HuH-7.5 (cell line): ENCODE results near the gene CBARP.
A peak's percentile ranks its signal among the peaks of the same experiment; 100 is the strongest.

Experiments used
- DNase-seq: peaks from one replicate; pipeline ENCODE4 v3.0.0; 2011; ENCODE audit warnings: low spot score

Gene CBARP

DNA sequence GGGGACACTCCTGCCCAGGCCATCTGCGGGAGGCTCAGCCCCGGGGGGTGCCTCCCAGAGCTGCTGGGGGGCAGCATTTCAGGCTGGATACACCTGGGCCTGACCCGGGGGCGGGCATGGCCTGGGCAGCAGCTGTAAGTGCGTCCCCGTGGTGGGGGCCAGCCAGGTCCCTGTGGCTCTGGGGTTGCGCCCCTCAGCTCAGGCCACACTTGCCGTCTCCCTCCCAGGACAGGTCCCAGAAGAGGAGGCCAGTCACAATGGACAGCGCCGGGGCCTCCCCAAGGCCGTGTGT, 11.6 kb downstream of the CBARP start:
- no peak for DNase-seq

DNA sequence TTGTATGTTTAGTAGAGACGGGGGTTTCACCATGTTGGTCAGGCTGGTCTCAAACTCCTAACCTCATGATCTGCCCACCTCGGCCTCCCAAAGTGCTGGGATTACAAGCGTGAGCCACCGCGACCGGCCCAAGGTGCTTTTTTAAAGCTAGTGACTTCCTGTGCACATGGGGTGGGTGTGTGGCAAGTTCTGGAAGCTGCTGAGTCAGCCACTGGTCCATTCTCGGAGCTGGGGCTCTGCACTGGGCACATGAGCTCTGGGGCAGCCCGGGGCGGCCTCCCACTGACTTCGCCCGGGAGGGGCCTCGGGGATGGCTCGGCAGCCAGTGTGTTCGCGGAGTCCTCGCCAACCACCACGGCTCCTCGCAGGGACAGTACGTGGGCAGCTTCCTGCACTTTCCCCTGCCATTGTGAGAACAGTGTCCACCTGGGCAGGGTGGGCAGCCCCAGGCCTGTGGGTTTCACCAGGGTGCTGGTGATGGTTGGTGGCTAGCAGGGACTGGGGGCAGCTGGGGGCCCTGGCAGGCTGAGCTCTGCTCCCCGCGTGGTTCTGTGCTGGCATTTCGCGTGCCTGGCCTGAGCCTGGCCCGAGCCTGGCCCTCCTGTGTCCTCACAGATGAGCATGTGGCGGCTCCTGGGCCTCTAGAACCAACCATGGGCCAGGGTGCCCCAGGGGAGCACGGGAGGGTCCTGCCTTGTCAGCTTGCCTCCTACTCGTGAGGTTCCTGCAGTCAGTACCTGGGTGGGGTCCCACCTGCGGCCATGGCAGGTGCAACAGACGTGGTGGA, 12.2 kb downstream of the CBARP start:
- no peak for DNase-seq

DNA sequence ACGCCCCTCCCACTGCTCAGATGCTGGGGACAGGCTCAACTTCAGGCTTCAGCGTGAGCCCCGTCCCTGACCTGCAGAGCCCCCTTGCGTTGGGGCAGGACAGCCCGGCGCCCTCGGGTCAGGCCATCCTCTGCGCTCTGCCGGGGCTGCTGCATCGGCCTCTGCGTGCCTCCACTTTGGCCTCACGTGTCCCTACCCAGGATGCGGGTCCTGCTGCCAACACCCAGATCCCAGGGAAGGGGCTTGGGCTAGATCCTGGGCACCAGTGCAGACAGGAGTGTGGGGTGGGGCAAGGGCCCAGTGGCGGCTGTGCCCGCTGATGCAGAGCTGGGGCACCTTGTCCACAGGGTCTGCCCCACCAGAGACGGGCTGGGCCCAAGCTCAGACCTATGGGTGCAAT, 13.0 kb downstream of the CBARP start:
- no peak for DNase-seq

DNA sequence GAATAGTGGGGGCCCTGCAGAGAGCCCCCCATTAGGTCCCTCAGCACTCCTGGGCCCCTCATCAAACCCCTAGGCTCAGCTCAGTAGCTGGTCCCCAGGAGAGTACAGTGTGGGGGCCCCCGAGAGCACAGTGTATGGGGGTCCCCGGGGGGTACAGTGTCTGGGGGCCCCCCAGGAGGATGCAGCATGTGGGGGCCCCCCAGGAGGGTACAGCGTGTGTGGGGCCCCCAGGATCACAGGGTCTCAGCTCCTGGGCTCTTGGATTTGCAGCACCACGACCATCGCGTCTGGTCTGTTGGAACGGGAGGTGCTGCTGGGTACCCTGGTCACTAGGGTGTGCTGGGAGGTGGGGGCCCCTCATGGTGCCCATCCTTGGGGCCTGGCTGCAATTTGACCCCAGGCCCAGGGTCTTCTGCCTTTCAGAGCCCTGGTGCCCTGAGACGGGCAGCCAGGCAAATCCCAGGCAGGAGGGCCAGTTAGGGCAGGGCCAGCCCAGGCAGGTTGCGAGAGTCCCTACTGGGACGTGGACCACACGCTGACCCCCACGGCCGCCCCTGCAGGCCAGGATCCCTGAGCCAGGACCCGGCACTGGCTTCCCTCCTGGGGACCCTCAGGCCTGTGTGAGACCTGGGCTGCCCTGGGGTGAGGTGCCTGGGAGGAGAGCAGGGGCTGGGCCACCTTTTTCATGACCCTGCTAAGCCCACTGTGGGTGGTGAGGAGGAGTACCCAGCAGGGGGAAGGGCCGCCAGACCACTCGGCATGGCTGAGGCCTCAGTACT, 13.6 kb downstream of the CBARP start:
- DNase-seq, result no peak

DNA sequence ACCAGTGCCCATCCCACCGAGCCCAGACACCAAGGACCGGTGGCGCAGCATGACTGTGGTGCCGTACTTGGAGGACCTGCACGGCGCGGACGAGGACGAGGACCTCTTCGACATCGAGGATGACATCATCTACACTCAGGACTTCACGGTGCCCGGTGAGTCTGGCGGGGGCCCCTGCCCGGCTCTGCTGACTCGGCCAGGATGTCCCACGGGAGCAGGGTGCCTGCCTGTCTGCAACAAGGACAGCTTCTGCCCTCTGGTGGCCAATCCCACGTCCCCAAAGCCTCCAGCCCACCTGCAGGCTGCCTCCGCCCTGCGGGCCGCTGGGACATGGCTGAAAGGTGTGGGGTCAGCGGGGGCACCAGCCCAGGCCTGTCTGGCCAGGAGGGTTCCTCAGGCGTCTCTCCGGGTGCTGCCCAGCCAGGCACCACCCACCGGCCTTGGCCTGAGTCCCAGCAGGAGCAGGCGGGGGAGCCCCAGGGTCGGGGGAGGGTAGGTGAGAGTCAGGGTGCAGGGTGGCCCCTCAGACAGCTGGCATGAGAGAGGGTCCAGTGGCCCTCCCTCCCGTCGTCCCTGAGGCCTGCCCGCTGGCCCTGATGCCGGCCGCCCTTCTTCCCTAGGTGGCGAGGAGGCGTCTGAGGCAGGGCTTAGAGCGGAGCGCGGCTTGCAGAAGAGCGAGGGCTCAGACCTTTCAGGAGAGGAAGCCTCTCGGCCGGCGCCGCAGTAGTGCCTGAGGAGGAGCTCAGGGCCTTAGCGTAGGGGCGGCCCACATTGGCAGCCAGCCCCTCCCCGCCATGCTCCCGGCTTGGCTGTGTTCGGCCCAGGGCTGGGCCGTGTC, 14.6 kb downstream of the CBARP start:
- peak; percentile 97 for DNase-seq

DNA sequence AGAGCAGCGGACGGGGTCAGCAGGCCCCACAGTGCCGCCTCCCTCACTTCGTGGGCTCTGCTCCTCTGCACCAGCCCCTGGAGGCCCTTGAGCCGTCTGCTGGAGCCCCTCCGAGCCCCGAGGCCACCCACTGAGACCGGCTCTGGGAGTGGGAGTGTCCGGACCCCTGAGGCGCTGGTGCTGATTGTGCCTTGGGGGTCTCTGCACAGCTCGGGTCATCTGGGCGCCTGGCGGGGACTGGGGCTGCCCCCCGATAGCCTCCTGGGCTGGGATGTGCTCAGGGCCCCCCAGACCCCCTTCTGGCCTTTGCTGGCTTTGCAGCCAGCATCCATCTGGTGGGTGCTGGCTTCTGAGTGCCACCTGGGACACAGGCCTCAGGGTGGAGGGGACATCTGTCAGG, 15.4 kb downstream of the CBARP start:
- no peak for DNase-seq

DNA sequence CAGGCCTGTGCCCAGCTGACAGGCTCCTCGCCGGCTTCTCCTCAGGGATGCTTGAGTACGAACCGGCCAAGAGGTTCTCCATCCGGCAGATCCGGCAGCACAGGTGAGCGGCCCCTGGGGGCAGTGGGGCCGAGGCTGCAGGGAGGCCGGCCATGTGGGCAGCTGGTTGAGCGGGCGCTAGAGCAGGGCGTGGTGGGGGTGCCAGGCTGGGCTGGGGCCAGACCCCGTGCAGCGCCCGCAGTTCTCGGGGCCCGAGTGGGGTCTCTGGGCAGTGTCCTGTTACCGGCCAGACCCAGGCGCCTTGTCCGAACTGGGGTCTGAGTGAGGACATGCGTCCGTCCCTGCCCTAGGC, 15.9 kb downstream of the CBARP start:
- no peak for DNase-seq

DNA sequence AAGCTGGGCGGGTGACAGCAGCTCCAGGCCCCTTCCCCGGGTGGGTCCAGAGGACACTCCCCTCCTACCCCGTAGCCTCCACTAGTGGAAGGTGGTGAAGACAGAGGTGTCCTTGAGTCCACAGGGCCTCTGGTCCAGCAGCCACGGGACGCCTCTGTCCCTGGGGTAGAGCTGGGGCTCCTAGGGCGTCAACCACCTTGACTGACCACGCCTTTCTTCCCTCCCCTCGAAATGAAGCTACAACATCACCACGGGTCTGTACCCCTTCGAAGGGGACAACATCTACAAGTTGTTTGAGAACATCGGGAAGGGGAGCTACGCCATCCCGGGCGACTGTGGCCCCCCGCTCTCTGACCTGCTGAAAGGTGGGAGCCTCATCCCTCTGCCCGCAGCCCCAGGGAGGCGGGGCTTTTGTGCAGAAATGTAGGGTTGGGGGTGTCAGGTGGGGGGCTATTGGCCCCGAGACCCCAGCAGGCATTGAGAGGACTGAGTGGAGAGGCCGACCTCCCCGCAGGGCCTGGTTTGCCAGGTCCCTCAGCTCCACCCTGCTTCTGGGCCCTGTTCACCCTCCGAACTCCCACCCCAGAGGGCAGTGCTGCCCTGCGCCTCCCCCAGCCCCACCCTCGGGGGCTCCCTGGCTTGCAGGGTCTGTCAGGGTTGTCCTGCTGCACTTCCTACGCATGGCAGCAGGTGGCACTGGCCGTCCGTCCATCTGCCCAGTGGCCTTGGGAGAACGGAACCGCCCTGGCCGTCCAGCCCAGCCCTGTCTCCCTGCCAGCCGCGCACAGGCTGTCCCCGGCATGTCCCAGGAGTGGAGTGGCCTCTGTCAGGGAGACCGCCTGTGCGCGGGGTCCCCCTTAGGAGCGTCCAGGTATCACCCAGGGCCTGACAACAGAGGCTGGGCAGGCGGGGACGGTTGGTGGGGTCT, 16.6 kb downstream of the CBARP start:
- peak; percentile 88 for DNase-seq

DNA sequence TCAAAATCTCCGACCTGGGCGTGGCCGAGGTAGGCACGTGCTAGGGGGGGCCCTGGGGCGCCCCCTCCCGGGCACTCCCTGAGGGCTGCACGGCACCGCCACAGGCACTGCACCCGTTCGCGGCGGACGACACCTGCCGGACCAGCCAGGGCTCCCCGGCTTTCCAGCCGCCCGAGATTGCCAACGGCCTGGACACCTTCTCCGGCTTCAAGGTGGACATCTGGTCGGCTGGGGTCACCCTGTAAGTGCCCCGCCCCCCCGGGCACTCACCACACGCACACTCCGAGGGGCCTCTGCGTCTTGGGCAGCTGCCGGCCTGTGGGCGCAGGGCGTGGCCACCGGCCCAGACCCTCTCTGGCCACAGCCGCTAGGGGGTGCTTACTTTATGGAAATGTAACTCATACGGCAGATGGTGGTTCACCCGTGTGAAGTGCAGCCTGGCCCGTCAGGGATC, 17.3 kb downstream of the CBARP start:
- DNase-seq, result no peak

DNA sequence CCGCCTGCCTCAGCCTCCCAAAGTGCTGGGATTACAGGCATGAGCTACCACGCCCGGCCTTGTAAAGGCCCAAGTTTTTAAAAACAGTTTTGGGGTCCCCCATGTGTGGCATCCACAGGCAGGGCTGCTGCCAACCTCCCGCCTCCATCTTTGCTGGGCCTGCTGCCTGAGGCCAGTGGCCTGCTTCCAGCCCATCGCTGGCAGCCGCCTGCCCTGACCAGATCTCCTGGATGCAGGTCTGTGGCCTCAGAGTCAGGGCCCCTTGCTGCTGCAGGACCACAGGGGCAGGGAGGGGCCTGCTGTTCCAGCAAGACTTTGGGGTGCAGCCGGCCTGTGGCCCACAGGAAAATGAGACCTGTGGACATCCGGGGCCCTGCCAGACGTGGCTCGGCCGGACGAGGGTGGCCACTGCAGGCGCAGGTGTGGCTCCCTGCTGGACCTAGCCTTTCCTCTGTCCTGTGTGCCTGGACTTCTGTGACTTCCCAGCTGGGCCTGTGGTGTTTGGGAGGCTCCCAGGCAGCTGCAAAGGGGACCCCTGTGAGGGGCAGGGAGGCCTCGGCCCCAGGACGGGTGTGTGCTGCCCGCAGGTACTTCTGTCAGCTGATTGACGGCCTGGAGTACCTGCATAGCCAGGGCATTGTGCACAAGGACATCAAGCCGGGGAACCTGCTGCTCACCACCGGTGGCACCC, 17.9 kb downstream of the CBARP start:
- no peak for DNase-seq

DNA sequence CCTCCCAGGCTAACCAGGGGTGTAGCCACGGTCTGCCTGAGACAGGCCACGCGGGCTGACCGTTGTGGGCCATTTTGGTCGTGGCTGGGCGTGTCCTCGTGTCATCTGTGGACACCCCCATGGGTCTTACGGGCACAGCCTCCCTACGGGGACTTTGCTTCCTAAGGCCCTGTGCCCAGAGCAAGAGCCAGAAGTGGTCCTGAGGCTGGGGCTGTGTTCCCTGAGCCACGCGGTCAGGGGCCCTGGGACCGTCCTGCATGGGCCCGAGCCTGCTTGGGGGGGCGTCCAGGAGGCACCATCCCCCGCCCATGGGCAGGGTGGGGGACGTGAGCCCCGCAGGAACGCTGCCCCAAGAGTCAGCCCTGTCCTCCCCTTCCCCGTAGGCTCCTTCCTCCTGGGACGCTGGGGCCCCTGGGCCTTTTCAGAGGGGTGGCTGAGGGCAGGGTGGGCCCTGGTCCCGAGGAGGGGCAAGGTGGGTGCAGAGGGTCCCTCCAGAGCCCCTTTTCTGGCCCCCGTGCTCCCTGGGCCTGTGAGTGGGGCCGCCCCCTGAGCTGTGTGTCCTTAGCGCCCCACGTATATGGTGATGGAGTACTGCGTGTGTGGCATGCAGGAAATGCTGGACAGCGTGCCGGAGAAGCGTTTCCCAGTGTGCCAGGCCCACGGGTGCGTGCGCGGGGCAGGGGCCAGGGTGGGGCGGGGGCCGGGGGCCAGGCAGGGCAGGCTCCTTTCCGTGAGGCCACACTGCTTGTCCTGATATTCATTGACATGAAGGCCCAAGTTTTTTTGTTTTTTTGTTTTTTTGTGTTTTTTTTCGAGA, 18.8 kb downstream of the CBARP start:
- no peak for DNase-seq

DNA sequence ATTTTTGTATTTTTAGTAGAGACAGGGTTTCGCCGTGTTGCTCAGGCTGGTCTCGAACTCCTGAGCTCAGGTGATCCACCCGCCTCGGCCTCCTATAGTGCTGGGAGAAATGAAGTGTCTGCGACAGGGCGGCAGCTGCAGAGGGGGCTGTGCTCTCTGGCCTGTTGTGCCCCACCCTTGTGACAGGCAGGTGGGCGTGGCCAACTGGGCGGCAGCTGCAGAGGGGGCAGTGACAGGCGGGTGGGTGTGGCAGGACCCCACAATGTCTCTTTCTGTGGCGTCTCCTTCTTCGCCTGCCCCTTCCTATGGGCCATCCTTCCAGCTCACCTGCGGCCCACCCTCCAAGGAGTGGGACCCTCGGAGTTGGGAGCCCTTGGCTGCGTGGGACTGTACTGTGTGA, 20.4 kb downstream of the CBARP start:
- no peak for DNase-seq

DNA sequence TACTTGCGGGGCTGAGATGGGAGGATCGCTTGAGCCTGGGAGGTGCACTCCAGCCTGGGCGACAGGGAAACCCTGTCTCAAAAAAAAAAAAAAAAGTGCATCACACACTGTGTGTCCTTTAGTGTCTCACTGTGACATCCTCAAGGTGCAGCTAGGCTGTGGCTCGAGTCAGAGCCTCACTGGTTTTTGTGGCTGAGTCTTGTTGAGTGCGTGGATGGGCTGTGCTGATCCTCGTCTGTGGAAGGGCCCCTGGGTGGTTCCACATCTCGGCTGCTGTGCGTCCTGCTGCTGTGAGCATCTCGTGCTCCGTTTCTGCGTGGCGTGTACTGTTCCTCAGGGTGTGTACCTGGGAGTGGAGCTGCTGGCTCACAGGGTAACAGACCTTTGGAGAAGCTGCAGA, 21.0 kb downstream of the CBARP start:
- no peak for DNase-seq

DNA sequence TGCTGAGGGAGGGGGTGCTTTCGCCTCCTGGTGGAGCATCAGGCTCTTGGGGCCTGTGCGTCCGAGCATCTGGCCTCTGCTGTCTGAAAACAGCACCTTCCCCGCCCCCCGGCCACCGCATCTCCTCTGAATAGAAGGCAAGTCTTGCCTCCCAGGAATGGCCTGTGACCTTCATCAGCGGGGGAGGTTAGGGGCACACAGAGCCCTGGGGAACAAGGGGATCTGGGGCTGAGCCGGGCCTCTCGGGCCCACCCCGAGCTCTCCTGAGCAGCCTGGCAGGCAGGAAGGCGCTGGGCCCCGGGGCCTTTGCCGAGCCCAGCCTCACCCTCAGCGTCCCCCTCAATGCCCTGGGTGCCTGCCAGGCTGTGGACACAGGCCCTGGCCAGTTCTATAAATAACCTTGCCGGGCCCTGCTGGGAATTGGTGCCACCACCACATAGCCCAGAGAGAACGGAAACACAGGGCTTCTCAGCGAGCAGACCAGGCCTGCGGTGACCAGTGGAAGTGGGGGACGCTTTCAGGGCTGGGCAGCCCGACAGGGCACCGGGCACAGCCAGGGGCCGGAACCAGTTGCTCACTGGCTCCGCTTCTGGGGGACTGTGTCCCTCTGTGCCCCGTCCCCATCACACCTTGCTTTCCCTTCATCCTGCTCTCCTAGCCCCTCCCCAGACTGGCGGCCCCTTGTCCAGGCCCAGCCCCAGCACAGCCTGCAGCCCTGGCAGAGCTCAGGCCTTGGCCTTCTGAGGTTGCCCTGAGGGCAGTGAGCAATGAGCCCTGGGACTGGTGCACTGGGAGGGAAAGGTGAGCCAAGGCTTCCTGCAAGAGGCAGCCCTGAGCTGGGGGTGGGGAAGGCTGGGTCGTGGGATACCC, 22.7 kb downstream of the CBARP start:
- no peak for DNase-seq

DNA sequence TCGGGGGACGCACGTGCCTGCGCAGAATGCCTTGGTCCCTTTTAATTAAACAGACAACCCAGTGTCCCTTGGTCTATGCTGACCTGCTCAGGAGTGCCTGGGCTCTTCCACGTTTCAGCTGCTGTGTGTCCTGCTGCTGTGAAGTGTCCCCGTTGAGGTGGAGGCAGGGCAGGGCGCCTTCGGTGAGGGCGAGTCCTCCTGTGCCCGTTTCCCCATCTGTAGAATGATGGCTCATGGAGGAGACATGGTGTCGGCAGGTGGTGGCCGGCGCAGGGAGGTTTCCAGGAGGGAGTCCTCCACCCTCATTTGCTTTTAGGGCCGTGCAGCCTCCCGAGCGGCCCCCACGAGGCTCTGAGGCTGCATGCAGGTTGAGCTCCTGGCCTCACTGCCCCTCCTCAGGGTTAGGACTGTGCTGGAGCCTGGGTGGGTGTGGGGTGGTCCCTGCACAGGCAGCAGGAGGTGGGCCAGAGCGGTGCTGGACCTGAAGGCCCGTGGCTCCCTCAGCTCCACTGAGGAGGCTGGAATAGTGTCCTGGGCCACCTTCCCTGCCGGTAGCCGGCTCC, 23.4 kb downstream of the CBARP start:
- DNase-seq, result no peak

DNA sequence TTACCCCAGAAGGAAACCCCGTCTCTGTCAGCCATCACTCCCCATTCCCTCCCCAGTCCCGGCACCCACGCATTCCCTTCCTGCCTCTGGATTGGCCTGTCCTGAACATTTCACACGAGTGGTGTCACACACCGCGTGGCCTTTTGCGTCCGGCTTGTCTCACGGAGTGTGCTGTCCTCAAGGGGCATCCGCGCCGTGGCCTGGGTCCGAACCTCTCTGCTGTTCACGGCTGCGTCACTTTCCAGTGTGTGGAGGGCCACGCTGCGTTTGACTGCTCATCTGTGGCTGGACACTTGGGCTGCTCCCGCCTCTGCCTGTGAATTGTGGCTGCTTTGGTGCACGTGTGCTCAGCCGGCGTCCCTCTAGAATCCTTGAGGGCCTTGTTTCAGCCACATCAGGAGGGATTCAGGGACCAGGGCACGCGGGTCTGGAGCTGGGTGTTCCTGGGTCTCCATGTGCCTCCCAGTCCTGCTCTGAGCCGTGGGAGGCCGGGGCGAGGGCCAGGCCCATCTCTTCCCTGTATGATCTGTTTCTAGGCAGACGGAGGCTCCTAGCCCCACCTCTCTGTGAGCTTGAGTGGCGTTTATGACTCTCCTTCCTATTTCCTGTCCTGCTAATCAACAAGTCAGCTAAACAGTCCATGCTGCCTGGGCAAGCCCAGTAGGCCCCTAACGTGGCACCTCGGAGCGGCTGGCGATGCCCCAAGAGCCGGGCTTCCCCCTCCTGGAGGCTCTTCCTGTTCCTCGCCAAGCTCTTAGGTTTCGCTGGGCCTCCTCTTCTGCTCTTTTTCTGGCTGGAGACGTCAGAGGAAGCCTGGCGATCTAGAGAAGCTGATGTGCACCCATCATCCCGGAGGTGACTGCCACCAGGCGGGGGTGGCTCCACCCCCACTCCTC, 24.2 kb downstream of the CBARP start:
- no peak for DNase-seq

DNA sequence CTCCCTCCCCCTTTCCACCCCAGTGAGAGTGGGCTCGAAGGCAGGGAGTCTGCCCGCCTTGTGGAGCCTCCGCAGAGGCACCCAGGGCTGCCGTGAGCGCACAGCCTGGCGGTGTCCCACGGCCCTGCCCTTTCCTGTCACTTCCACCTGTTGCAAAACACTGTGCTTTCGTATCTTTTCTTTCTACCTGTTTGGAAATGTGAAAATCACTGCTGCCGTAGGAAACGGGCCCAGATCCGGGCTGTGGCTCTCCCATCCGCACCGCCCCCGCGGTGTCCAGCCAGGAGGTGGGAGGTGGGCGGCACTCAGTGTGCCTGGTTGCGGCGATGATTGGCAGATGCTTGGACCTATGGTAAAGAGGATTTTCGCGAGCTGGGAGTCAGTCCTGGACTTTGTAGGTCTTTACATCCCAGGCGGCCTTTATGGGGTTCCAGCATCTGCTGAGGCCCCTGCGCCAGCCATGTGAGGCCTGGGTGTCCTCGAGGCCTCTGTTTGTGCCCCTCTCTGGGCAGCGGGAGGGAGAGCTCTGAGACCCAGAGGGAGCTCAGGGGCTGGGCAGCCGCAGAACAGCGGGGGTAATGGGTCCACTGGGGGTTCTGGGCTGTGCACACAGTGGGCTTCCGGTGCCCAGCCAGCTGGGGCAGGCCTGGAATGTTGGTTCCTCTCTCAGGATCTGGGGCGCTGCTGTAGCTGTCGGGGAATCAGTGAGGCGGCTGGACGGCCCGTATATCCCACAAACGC, 26.1 kb downstream of the CBARP start:
- DNase-seq, result no peak
